ENCODE measurements around the gene NLGN1.

DNA sequence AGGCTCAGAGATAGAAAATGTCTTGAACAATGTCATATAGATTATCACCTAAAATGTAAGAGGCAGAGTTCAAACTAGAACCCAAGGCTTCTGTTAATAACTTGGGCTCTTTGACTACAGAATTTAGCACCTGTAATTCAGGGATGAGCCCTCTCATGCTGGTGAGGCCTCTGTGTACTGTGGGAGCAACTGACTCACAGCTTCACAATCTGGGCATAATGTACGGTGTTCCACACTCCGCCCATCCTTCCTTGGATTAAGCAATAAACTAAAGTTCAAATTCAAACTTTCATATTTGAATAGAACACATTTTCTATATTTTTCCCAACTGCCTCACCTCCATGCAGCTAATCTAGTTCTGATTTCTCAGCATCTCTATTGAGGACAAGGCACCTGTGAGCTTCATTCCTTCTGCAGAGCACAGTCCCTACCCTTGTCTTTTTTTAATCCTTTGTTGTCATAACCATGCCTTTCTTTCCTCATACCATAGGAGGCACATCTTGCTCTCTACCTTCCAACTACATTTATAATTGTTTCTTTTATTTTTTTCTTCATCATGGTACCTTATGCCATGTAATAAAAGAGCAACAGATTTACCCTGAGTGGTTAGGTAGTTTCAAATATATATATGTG is 392.1 kb downstream of the NLGN1 start:
- TF ChIP-seq POLR2AphosphoS5 (IDR thresholded peaks at IDR 0.05) = no peak
- TF ChIP-seq, protein P1, sequence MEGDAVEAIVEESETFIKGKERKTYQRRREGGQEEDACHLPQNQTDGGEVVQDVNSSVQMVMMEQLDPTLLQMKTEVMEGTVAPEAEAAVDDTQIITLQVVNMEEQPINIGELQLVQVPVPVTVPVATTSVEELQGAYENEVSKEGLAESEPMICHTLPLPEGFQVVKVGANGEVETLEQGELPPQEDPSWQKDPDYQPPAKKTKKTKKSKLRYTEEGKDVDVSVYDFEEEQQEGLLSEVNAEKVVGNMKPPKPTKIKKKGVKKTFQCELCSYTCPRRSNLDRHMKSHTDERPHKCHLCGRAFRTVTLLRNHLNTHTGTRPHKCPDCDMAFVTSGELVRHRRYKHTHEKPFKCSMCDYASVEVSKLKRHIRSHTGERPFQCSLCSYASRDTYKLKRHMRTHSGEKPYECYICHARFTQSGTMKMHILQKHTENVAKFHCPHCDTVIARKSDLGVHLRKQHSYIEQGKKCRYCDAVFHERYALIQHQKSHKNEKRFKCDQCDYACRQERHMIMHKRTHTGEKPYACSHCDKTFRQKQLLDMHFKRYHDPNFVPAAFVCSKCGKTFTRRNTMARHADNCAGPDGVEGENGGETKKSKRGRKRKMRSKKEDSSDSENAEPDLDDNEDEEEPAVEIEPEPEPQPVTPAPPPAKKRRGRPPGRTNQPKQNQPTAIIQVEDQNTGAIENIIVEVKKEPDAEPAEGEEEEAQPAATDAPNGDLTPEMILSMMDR (IDR thresholded peaks at IDR 0.05) = no peak
